Choroid plexus epithelial cell (primary cell): Measurements from ENCODE around the gene RETN.

Experiments
- DNase-seq: peaks from one replicate; pipeline ENCODE4 v3.0.0-alpha.2; 2010; ENCODE audit warnings: low read depth
- H3K4me3 ChIP-seq: 2 replicates; pipeline ENCODE4 v1.5.1; 2011; ENCODE audit warnings: low read depth, mild to moderate bottlenecking, control low read depth, low read length, moderate library complexity
- CTCF ChIP-seq: conservative IDR thresholded peaks from 2 replicates; pipeline ENCODE4 v1.5.1; 2011; ENCODE audit warnings: low read depth, mild to moderate bottlenecking, control low read depth, inconsistent platforms, low read length, moderate library complexity

Gene RETN

GRCh38 chr19:7705387-7706187, 36.7 kb downstream of the RETN start:
- no peak for TF ChIP-seq CTCF
- DNase-seq, result no peak
- H3K4me3 ChIP-seq, result no peak overlapping the region

- no peak overlapping the region for H3K4me3 ChIP-seq
- DNase-seq, result no peak
- TF ChIP-seq CTCF, result no peak
Measured at GRCh38 chr19:7706188-7706954, 37.5 kb downstream of the RETN start.

GRCh38 chr19:7706955-7707456, 38.2 kb downstream of the RETN start:
- TF ChIP-seq CTCF, result no peak
- no peak for DNase-seq
- H3K4me3 ChIP-seq, result no peak overlapping the region

GRCh38 chr19:7709932-7710460, 41.1 kb downstream of the RETN start:
- no peak for TF ChIP-seq CTCF
- no peak overlapping the region for H3K4me3 ChIP-seq
- no peak for DNase-seq

- DNase-seq, result no peak
- H3K4me3 ChIP-seq, result no peak overlapping the region
- no peak for TF ChIP-seq CTCF
Measured at GRCh38 chr19:7710616-7711015, 41.8 kb downstream of the RETN start.

- no peak overlapping the region for H3K4me3 ChIP-seq
- DNase-seq, result no peak
- TF ChIP-seq CTCF, result no peak
Measured at GRCh38 chr19:7715671-7716070, 46.8 kb downstream of the RETN start.
